Duodenal mucosa (tissue), 2 donors: ENCODE results near the gene SPATA2.

Source experiments
- H3K27ac ChIP-seq: one replicate; pipeline ENCODE4 v1.7.0; 2013; ENCODE audit warnings: low read depth, low read length
- H3K27me3 ChIP-seq, 2 donors: one replicate each; pipeline ENCODE4 v1.7.0; 2013; ENCODE audit warnings: low read length in 2 of 2, control low read depth in 1 of 2; ENCODE audit not compliant: insufficient read depth in 2 of 2, control insufficient read depth in 1 of 2
- H3K36me3 ChIP-seq, 2 donors: one replicate each; pipeline ENCODE4 v1.7.0; 2013; ENCODE audit warnings: low read length in 2 of 2, control low read depth in 1 of 2; ENCODE audit not compliant: insufficient read depth in 2 of 2, control insufficient read depth in 1 of 2
- H3K4me1 ChIP-seq, 2 donors: one replicate each; pipeline ENCODE4 v1.7.0; 2013; ENCODE audit warnings: low read length in 2 of 2, control low read depth in 1 of 2; ENCODE audit not compliant: insufficient read depth in 2 of 2, control insufficient read depth in 1 of 2
- H3K4me3 ChIP-seq, 2 donors: one replicate each; pipeline ENCODE4 v1.7.0; 2013; ENCODE audit warnings: low read length in 2 of 2, low read depth in 1 of 2
- H3K9ac ChIP-seq, 2 donors: one replicate each; pipeline ENCODE4 v1.7.0; 2013; ENCODE audit warnings: low read length in 2 of 2, low read depth in 1 of 2
- H3K9me3 ChIP-seq, 2 donors: one replicate each; pipeline ENCODE4 v1.7.0; 2013; ENCODE audit warnings: low read length in 2 of 2, control low read depth in 1 of 2; ENCODE audit not compliant: control insufficient read depth in 1 of 2

SPATA2 gene

GRCh38 chr20:49891476-49892110 lies 23.7 kb downstream of the SPATA2 start:
- no peak overlapping the region for H3K4me3 ChIP-seq
- H3K9ac ChIP-seq = no peak overlapping the region
- H3K27me3 ChIP-seq = no peaks in the 10 kb centered on the region
- H3K4me1 ChIP-seq = peaks cover 20 to 25% of the 10 kb centered on the region in 2 donors
- H3K36me3 ChIP-seq = peaks cover 0 to 15% of the 10 kb centered on the region in 2 donors
- no peak overlapping the region for H3K27ac ChIP-seq
- H3K9me3 ChIP-seq = no peaks in the 10 kb centered on the region

- H3K9ac ChIP-seq = no peak overlapping the region
- H3K4me3 ChIP-seq = no peak overlapping the region
- no peaks in the 10 kb centered on the region for H3K27me3 ChIP-seq
- H3K4me1 ChIP-seq = peaks cover 20 to 25% of the 10 kb centered on the region in 2 donors
- no peak overlapping the region for H3K27ac ChIP-seq
- H3K9me3 ChIP-seq = no peaks in the 10 kb centered on the region
- H3K36me3 ChIP-seq = peaks cover 7 to 24% of the 10 kb centered on the region in 2 donors
Observed at GRCh38 chr20:49890471-49891361, 24.6 kb downstream of the SPATA2 start.

- no peaks in the 10 kb centered on the region for H3K9me3 ChIP-seq
- H3K27ac ChIP-seq = no peak overlapping the region
Observed at GRCh38 chr20:49889935-49890333, 25.4 kb downstream of the SPATA2 start.

GRCh38 chr20:49889001-49889934 lies 26.1 kb downstream of the SPATA2 start:
- no peak overlapping the region for H3K27ac ChIP-seq

More at GRCh38 chr20:49889935-49890333, 25.4 kb downstream of the SPATA2 start:
- Histone ChIP-seq H3K4me1 (peaks cover 20 to 25% of the 10 kb centered on the region in 2 donors), H3K27me3 (no peaks in the 10 kb centered on the region), H3K36me3 (peaks cover 11 to 31% of the 10 kb centered on the region in 2 donors), H3K4me3 (no peak overlapping the region), H3K9ac (no peak overlapping the region)

GRCh38 chr20:49888212-49889000 lies 26.9 kb downstream of the SPATA2 start:
- Histone ChIP-seq H3K4me1 (peaks cover 17 to 21% of the 10 kb centered on the region in 2 donors), H3K36me3 (peaks cover 24 to 45% of the 10 kb centered on the region in 2 donors), H3K9ac (no peak overlapping the region), H3K9me3 (no peaks in the 10 kb centered on the region), H3K27me3 (no peaks in the 10 kb centered on the region), H3K4me3 (no peak overlapping the region), H3K27ac (no peak overlapping the region)

More at GRCh38 chr20:49889001-49889934, 26.1 kb downstream of the SPATA2 start:
- H3K9me3 ChIP-seq = no peaks in the 10 kb centered on the region
- no peak overlapping the region for H3K9ac ChIP-seq
- no peak overlapping the region for H3K4me3 ChIP-seq
- peaks cover 17 to 38% of the 10 kb centered on the region in 2 donors for H3K36me3 ChIP-seq
- peaks cover 20 to 25% of the 10 kb centered on the region in 2 donors for H3K4me1 ChIP-seq
- no peaks in the 10 kb centered on the region for H3K27me3 ChIP-seq

GRCh38 chr20:49887251-49888211 lies 27.8 kb downstream of the SPATA2 start:
- no peak overlapping the region for H3K27ac ChIP-seq
- H3K9me3 ChIP-seq = no peaks in the 10 kb centered on the region
- no peak overlapping the region for H3K4me3 ChIP-seq
- peaks cover 30 to 50% of the 10 kb centered on the region in 2 donors for H3K36me3 ChIP-seq
- peaks cover 12 to 13% of the 10 kb centered on the region in 2 donors for H3K4me1 ChIP-seq
- no peak overlapping the region for H3K9ac ChIP-seq
- no peaks in the 10 kb centered on the region for H3K27me3 ChIP-seq

GRCh38 chr20:49886571-49887213 lies 28.6 kb downstream of the SPATA2 start:
- Histone ChIP-seq H3K27ac (no peak overlapping the region), H3K36me3 (peaks cover 33 to 56% of the 10 kb centered on the region in 2 donors), H3K4me1 (peaks cover 7 to 13% of the 10 kb centered on the region in 2 donors), H3K4me3 (no peak overlapping the region), H3K27me3 (no peaks in the 10 kb centered on the region), H3K9ac (no peak overlapping the region), H3K9me3 (no peaks in the 10 kb centered on the region)

- Histone ChIP-seq H3K27me3 (no peaks in the 10 kb centered on the region), H3K9ac (no peak overlapping the region), H3K4me3 (no peak overlapping the region), H3K4me1 (peaks cover 7 to 13% of the 10 kb centered on the region in 2 donors), H3K36me3 (peaks cover 35 to 65% of the 10 kb centered on the region in 2 donors), H3K9me3 (no peaks in the 10 kb centered on the region), H3K27ac (no peak overlapping the region)
Observed at GRCh38 chr20:49885558-49886332, 29.6 kb downstream of the SPATA2 start.
